ENCODE data around the gene GPR162. TPM values are rescaled to one million over a fixed set of nuclear protein-coding genes. Genes with fewer than 3 reads are reported as not detected.

GPR162 gene
- total and polyA plus RNA-seq, 2 of the 4 experiments (the other 2 are of a cell fraction): 2.9 to 6.0 TPM

DNA sequence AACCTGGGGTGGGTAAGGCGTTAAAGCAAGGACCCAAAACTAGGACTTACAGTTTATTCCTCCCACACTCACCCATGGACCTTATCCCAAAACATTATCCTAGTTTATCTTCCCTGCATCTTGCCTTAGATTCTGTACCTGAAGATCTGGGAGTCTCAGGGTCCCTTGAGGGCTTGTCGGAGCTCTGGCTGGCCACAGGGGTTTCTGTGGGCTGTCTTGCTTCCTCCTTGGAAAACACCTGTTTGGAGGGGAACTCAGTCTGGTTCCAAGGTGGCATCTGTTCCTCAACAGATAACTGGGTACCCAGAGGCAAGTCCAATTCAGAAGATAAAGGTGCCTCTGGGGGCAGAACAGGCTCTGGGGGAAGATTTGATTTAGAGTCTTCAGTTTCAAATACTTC lies 27.8 kb downstream of the GPR162 start:
- Histone ChIP-seq H2AK5ac (ENCODE audit: low read depth, low read length) (no peak overlapping the region), H3K23ac (ENCODE audit: low read depth, low read length) (no peak overlapping the region), H3K9me3 (ENCODE audit: control insufficient read depth, insufficient read depth, low read length) (no peaks in the 10 kb centered on the region), H4K8ac (ENCODE audit: low read depth in 2 of 2, low read length in 2 of 2) (no peak overlapping the region), H3K14ac (replicated peaks; ENCODE audit: low read depth, low read length) (no peak overlapping the region), H3K18ac (ENCODE audit: low read depth, low read length) (no peak overlapping the region), H3K79me1 (ENCODE audit: low read depth in 1 of 2, low read length in 2 of 2) (peaks cover 17 to 38% of the 10 kb centered on the region in 2 experiments), H2BK15ac (ENCODE audit: low read depth, low read length) (no peak overlapping the region), H4K91ac (ENCODE audit: insufficient read depth, low read depth, low read length) (no peak overlapping the region), H3K27me3 (ENCODE audit: control insufficient read depth, insufficient read depth, low read length) (no peaks in the 10 kb centered on the region), H2BK5ac (ENCODE audit: low read depth, low read length, poor library complexity, severe bottlenecking) (no peak overlapping the region), H3K4me2 (ENCODE audit: low read depth, low read length) (no peak overlapping the region), H2BK120ac (ENCODE audit: low read depth, low read length) (no peak overlapping the region), H3K36me3 (ENCODE audit: control insufficient read depth, insufficient read depth, low read length) (peaks cover 38% of the 10 kb centered on the region), H2AFZ (replicated peaks; ENCODE audit: low read length, poor library complexity) (no peak overlapping the region), H4K20me1 (ENCODE audit: insufficient read depth, low read length) (peaks cover 12% of the 10 kb centered on the region), H3K4me1 (ENCODE audit: control insufficient read depth, insufficient read depth, low read length) (peaks cover 5% of the 10 kb centered on the region), H3K4ac (ENCODE audit: low read depth, low read length) (no peak overlapping the region), H3K27ac (ENCODE audit: insufficient read depth, low read length) (no peak overlapping the region), H3K9me1 (ENCODE audit: insufficient read depth, low read length) (no peaks in the 10 kb centered on the region), H3K4me3 (ENCODE audit: insufficient read depth, low read depth, low read length) (no peak overlapping the region), H3K9ac (ENCODE audit: low read depth, low read length) (no peak overlapping the region), H2AK9ac (replicated peaks; ENCODE audit: low read depth, low read length, poor library complexity) (no peak overlapping the region), H4K5ac (ENCODE audit: low read depth, low read length) (no peak overlapping the region), H2BK20ac (ENCODE audit: low read depth, low read length) (no peak overlapping the region), H3K56ac (ENCODE audit: extremely low read depth, insufficient read depth, low read length) (no peak overlapping the region)
- ChIA-PET CTCF (no interaction called here), POLR2A (ENCODE audit: unreplicated experiment) (no interaction called here)
- no TSS peak for BruUV-seq (replicated peaks)
- no peak for ATAC-seq (ENCODE audit: low read depth)
- no peak for DNase-seq
- TF ChIP-seq RCOR1 (IDR thresholded peaks at IDR 0.05; ENCODE audit: insufficient replicate concordance, low read length): no peak
- no peak for TF ChIP-seq FOS (IDR thresholded peaks at IDR 0.05; ENCODE audit: low read depth, low read length)
- TF ChIP-seq MAZ (IDR thresholded peaks at IDR 0.05; ENCODE audit: borderline replicate concordance, low read depth, low read length): no peak
- TF ChIP-seq RAD21 (IDR thresholded peaks at IDR 0.05; ENCODE audit: low read length): no peak
- dilution Hi-C loops (cut with HindIII; ENCODE audit: low sequenced_read_pairs, unreplicated experiment): no loop called here
- no CpG with 5 or more reads among the region's 2 CpGs for WGBS, 2 experiments (ENCODE audit: extremely low coverage in 2 of 2, insufficient read length in 1 of 2)
- intact Hi-C loops (cut with micrococcal nuclease): no loop called here
- in situ Hi-C loops (cut with MboI; ENCODE audit: low sequenced_read_pairs): no loop called here

Data from IMR-90 (cell line).